Neural cell (in vitro differentiated cells): Measurements from ENCODE around the gene BLOC1S1. TPM values are rescaled to one million over a fixed set of nuclear protein-coding genes. Genes with fewer than 3 reads are reported as not detected.

ENCODE experiments used
- H2AFZ ChIP-seq: fragments of 200-600, 300-800 bp; sonication (generic), shearing (Covaris generic); 2 replicates; pipeline ENCODE4 v1.6.0; 2014; ENCODE audit warnings: low read depth, mild to moderate bottlenecking, antibody characterized with exemption, low read length, moderate library complexity
- H3F3A ChIP-seq: fragments of 200-600 bp; shearing (Covaris generic); 2 replicates; pipeline ENCODE4 v1.6.1; 2016; ENCODE audit warnings: mild to moderate bottlenecking, moderate library complexity, mixed read lengths, antibody characterized with exemption, low read length; ENCODE audit not compliant: insufficient read depth, poor library complexity, severe bottlenecking
- H3K27ac ChIP-seq: fragments of 200-600, 300-800 bp; sonication (generic), shearing (Covaris generic); 2 replicates; pipeline ENCODE4 v1.5.1; 2014; ENCODE audit warnings: mild to moderate bottlenecking, low read length, moderate library complexity
- H3K27me3 ChIP-seq: fragments of 300-800, 200-600 bp; sonication (generic), shearing (Covaris generic); 2 replicates; pipeline ENCODE4 v1.6.0; 2014; ENCODE audit warnings: mild to moderate bottlenecking, low read depth, low read length, moderate library complexity; ENCODE audit not compliant: insufficient read depth
- H3K36me3 ChIP-seq: fragments of 300-800, 200-600 bp; sonication (generic), shearing (Covaris generic); 2 replicates; pipeline ENCODE4 v1.5.1; 2014; ENCODE audit warnings: mild to moderate bottlenecking, antibody characterized with exemption, low read length, moderate library complexity; ENCODE audit not compliant: insufficient read depth
- H3K4me2 ChIP-seq: fragments of 300-800, 200-600 bp; sonication (generic), shearing (Covaris generic); 2 replicates; pipeline ENCODE4 v1.6.0; 2014; ENCODE audit warnings: mild to moderate bottlenecking, low read length
- H3K4me3 ChIP-seq: fragments of 300-800, 200-600 bp; sonication (generic), shearing (Covaris generic); 2 replicates; pipeline ENCODE4 v1.5.1; 2014; ENCODE audit warnings: mild to moderate bottlenecking, low read length, moderate library complexity
- H3K79me2 ChIP-seq: fragments of 200-600 bp; shearing (Covaris generic); replicated peaks from 2 replicates; pipeline ENCODE4 v1.6.0; 2014; ENCODE audit warnings: mild to moderate bottlenecking, low read length, moderate library complexity; ENCODE audit not compliant: insufficient read depth
- H3K9ac ChIP-seq: fragments of 300-800, 200-600 bp; sonication (generic), shearing (Covaris generic); 2 replicates; pipeline ENCODE4 v1.6.1; 2016; ENCODE audit warnings: mild to moderate bottlenecking, low read length, mixed read lengths
- H3K9me2 ChIP-seq: fragments of 200-600 bp; shearing (Covaris generic); 2 replicates; pipeline ENCODE4 v1.6.1; 2016; ENCODE audit warnings: mild to moderate bottlenecking, low read length, mixed read lengths; ENCODE audit not compliant: insufficient read depth
- H3K9me3 ChIP-seq: fragments of 200-600, 300-800 bp; sonication (generic), shearing (Covaris generic); 2 replicates; pipeline ENCODE4 v1.6.1; 2016; ENCODE audit warnings: mild to moderate bottlenecking, mixed run types, low read length, moderate library complexity, mixed read lengths
- H4K20me1 ChIP-seq: fragments of 200-600 bp; shearing (Covaris generic); 2 replicates; pipeline ENCODE4 v1.6.1; 2016; ENCODE audit warnings: mild to moderate bottlenecking, mixed run types; ENCODE audit not compliant: insufficient read depth
- EP300 ChIP-seq: fragments of 450-650 bp; conservative IDR thresholded peaks from 2 replicates; pipeline ENCODE4 v1.6.1; 2014; ENCODE audit warnings: antibody characterized with exemption, mild to moderate bottlenecking, moderate library complexity; ENCODE audit not compliant: poor library complexity, severe bottlenecking
- EZH2 ChIP-seq: fragments of 200-600, 300-800 bp; shearing (Covaris generic), sonication (generic); IDR thresholded peaks from 2 replicates; pipeline ENCODE4 v1.6.1; 2014; ENCODE audit warnings: antibody characterized with exemption, low read length, borderline replicate concordance, mild to moderate bottlenecking; ENCODE audit not compliant: insufficient read depth, poor library complexity, severe bottlenecking
- MXI1 ChIP-seq: fragments of 450-650 bp; conservative IDR thresholded peaks from 2 replicates; pipeline ENCODE4 v1.6.1; 2014; ENCODE audit warnings: antibody characterized with exemption, mild to moderate bottlenecking; ENCODE audit not compliant: poor library complexity, severe bottlenecking
- POLR2AphosphoS5 ChIP-seq: IDR thresholded peaks from 2 replicates; pipeline ENCODE4 v1.6.1; 2012
- RAD21 ChIP-seq: fragments of 450-650 bp; conservative IDR thresholded peaks from 2 replicates; pipeline ENCODE4 v1.6.1; 2014; ENCODE audit warnings: antibody characterized with exemption, mild to moderate bottlenecking, moderate library complexity
- SMC3 ChIP-seq: fragments of 450-650 bp; conservative IDR thresholded peaks from 2 replicates; pipeline ENCODE4 v1.6.1; 2014; ENCODE audit warnings: antibody characterized with exemption, mild to moderate bottlenecking, moderate library complexity; ENCODE audit not compliant: poor library complexity
- TAF1 ChIP-seq: IDR thresholded peaks from 2 replicates; pipeline ENCODE4 v1.6.1; 2012; ENCODE audit warnings: low read depth
- polyA plus RNA-seq: library from polyadenylated mRNA; depleted of rRNA; stranded (reverse); fragments of >200 nt; gene quantifications from 2 replicates; pipeline ENCODE4 v1.2.3, GENCODE V29; 2014
- TF ChIP-seq, protein P1 (sequence below): fragments of 450-650 bp; IDR thresholded peaks from 2 replicates; pipeline ENCODE4 v1.5.1; 2014; ENCODE audit warnings: antibody characterized with exemption, mild to moderate bottlenecking, moderate library complexity; ENCODE audit not compliant: poor library complexity, severe bottlenecking
- TF ChIP-seq, protein P2 (sequence below): IDR thresholded peaks from 2 replicates; pipeline ENCODE4 v1.6.1; 2012; ENCODE audit warnings: borderline replicate concordance

Gene BLOC1S1
- polyA plus RNA-seq, 1 donor from 2014 or later = 217 TPM

DNA sequence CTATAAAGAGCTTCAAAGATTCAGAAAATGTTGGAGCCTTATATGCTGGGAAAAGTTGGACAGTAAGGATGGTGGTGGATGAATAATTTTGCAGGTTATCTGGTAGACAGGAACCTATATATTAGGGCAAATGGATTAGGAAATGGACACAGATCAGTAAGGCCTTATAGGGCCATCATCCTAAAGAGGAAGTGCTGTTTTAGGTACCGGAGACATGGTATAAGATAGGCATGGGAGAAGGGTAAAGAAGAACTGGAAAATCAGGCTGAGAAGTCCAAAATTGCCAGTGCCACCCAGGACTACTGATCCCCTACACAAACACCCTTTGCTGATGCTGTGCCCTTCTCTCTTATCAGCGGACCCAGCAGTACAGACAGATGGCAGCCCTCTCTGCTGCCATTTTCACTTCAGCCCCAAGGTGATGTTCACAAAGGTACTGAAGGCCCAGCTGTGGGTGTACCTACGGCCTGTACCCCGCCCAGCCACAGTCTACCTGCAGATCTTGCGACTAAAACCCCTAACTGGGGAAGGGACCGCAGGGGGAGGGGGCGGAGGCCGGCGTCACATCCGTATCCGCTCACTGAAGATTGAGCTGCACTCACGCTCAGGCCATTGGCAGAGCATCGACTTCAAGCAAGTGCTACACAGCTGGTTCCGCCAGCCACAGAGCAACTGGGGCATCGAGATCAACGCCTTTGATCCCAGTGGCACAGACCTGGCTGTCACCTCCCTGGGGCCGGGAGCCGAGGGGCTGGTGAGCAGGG lies 32.6 kb downstream of the BLOC1S1 start:
- Histone ChIP-seq H3K79me2 (peaks cover 42% of the 10 kb centered on the region), H3K36me3 (peaks cover 4% of the 10 kb centered on the region), H3K27ac (no peak overlapping the region), H3K9me3 (no peaks in the 10 kb centered on the region), H3F3A (peaks cover 14% of the 10 kb centered on the region), H3K27me3 (no peaks in the 10 kb centered on the region), H3K4me2 (no peak overlapping the region), H2AFZ (no peak overlapping the region), H3K9me2 (no peaks in the 10 kb centered on the region), H3K4me3 (no peak overlapping the region), H4K20me1 (peaks cover 2% of the 10 kb centered on the region), H3K9ac (no peak overlapping the region)
- TF ChIP-seq TAF1 (no peak), RAD21 (no peak), EZH2 (no peak), POLR2AphosphoS5 (no peak), SMC3 (no peak), MXI1 (no peak), EP300 (no peak)
- TF ChIP-seq, protein P1, sequence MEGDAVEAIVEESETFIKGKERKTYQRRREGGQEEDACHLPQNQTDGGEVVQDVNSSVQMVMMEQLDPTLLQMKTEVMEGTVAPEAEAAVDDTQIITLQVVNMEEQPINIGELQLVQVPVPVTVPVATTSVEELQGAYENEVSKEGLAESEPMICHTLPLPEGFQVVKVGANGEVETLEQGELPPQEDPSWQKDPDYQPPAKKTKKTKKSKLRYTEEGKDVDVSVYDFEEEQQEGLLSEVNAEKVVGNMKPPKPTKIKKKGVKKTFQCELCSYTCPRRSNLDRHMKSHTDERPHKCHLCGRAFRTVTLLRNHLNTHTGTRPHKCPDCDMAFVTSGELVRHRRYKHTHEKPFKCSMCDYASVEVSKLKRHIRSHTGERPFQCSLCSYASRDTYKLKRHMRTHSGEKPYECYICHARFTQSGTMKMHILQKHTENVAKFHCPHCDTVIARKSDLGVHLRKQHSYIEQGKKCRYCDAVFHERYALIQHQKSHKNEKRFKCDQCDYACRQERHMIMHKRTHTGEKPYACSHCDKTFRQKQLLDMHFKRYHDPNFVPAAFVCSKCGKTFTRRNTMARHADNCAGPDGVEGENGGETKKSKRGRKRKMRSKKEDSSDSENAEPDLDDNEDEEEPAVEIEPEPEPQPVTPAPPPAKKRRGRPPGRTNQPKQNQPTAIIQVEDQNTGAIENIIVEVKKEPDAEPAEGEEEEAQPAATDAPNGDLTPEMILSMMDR = no peak
- TF ChIP-seq, protein P2, sequence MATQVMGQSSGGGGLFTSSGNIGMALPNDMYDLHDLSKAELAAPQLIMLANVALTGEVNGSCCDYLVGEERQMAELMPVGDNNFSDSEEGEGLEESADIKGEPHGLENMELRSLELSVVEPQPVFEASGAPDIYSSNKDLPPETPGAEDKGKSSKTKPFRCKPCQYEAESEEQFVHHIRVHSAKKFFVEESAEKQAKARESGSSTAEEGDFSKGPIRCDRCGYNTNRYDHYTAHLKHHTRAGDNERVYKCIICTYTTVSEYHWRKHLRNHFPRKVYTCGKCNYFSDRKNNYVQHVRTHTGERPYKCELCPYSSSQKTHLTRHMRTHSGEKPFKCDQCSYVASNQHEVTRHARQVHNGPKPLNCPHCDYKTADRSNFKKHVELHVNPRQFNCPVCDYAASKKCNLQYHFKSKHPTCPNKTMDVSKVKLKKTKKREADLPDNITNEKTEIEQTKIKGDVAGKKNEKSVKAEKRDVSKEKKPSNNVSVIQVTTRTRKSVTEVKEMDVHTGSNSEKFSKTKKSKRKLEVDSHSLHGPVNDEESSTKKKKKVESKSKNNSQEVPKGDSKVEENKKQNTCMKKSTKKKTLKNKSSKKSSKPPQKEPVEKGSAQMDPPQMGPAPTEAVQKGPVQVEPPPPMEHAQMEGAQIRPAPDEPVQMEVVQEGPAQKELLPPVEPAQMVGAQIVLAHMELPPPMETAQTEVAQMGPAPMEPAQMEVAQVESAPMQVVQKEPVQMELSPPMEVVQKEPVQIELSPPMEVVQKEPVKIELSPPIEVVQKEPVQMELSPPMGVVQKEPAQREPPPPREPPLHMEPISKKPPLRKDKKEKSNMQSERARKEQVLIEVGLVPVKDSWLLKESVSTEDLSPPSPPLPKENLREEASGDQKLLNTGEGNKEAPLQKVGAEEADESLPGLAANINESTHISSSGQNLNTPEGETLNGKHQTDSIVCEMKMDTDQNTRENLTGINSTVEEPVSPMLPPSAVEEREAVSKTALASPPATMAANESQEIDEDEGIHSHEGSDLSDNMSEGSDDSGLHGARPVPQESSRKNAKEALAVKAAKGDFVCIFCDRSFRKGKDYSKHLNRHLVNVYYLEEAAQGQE = no peak

DNA sequence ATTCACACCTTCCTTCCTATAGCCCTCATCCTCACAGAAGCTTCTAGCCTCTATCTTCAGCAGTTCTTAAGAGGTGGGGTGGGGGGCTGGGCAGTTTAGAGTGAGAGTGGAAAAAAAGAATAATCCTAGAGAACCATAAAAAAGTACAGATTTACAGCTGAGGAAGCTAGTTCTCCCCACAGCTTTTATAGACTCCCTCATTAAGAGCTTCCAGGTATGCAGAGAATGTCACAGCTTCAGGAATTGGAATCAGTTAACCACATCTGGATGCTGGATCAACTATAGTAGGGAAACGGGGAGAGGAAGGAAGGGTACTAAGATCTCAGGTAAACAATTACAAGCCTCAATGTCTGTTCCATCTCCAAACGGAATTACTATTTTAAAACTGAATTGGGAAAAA lies 39.4 kb downstream of the BLOC1S1 start:
- Histone ChIP-seq H3K27ac (no peak overlapping the region), H3K9me3 (no peaks in the 10 kb centered on the region), H3K9me2 (no peaks in the 10 kb centered on the region), H3K36me3 (peaks cover 16% of the 10 kb centered on the region), H2AFZ (no peak overlapping the region), H3K27me3 (no peaks in the 10 kb centered on the region), H3F3A (no peaks in the 10 kb centered on the region), H3K4me3 (no peak overlapping the region), H3K79me2 (no peaks in the 10 kb centered on the region), H4K20me1 (no peaks in the 10 kb centered on the region), H3K9ac (no peak overlapping the region), H3K4me2 (no peak overlapping the region)
- TF ChIP-seq MXI1 (no peak), SMC3 (no peak), EZH2 (no peak), RAD21 (no peak), TAF1 (no peak), EP300 (no peak), POLR2AphosphoS5 (no peak)
- TF ChIP-seq, protein P1 = no peak
- TF ChIP-seq, protein P2 = no peak
